RWPE1 (cell line): ENCODE results near the gene RPN2.

Experiments
- CTCF ChIA-PET: fragments of 350-600 bp; sonication (Branson Sonifier 250); formaldehyde crosslinking; extraction: SDS; loops from one replicate; lab custom pipeline; 2021; lab: Yijun Ruan, JAX
- POLR2A ChIA-PET: fragments of 400-600 bp; formaldehyde crosslinking; extraction: SDS; loops from one replicate; lab custom pipeline; 2020; ENCODE audit warnings: antibody characterized with exemption; ENCODE audit not compliant: low non-redundant PET; lab: Yijun Ruan, JAX
- DNase-seq: peaks from one replicate; pipeline ENCODE4 v3.0.0; 2012; ENCODE audit warnings: low spot score
- H3K27ac ChIP-seq: fragments of 450-650 bp; 2 replicates; pipeline ENCODE4 v1.5.1; 2017
- TF ChIP-seq, protein P1 (sequence below): fragments of 450-650 bp; conservative IDR thresholded peaks from 2 replicates; pipeline ENCODE4 v1.5.1; 2017; ENCODE audit warnings: low read depth, mild to moderate bottlenecking

Gene RPN2

DNA sequence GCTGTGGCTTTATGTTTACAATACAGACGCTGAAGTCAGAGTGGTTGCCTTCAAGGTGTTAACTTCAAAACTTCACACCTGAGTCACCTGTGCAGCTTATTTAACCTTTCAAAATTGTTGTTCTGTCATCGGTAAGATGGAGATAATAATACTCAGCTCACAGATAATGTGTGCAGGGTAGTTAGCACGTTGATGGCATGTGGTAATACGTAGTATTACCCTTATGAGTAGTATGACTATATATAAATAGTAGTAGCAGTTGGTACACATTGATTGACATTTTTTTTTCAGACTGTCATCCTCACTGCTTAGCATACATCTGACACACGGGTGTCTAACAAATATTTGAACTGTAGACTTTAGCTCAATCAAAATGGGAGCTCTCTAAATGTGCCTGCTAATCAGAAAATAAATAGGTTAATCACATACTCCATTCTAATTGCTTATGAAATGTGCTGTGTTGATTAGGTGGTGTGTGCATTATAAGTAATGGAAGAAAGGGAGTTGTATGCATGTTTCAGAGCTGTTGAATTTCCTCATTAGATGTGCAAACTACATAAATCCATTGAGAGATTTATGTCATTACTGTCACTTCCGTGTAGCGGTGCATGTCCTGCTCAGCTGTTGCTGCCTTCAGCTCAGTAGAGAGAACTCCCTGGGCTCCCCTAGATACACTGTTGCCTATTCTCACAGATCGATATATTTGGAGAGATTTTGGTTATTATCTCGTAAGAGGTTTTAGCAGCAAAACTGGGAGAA is 11.4 kb downstream of the RPN2 start:
- POLR2A ChIA-PET, result interaction anchor here (0.5 kb wide), 1 partner anchor 1219 kb away, joined by 4 read pairs; no protein-coding TSS in a partner anchor

GRCh38 chr20:37192137-37192854 is 13.2 kb downstream of the RPN2 start:
- H3K27ac ChIP-seq, result no peak overlapping the region
- DNase-seq, result peak; percentile 93
- TF ChIP-seq, protein P1, sequence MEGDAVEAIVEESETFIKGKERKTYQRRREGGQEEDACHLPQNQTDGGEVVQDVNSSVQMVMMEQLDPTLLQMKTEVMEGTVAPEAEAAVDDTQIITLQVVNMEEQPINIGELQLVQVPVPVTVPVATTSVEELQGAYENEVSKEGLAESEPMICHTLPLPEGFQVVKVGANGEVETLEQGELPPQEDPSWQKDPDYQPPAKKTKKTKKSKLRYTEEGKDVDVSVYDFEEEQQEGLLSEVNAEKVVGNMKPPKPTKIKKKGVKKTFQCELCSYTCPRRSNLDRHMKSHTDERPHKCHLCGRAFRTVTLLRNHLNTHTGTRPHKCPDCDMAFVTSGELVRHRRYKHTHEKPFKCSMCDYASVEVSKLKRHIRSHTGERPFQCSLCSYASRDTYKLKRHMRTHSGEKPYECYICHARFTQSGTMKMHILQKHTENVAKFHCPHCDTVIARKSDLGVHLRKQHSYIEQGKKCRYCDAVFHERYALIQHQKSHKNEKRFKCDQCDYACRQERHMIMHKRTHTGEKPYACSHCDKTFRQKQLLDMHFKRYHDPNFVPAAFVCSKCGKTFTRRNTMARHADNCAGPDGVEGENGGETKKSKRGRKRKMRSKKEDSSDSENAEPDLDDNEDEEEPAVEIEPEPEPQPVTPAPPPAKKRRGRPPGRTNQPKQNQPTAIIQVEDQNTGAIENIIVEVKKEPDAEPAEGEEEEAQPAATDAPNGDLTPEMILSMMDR, result peak; percentile 100
- ChIA-PET POLR2A (interaction anchor here (0.9 kb wide), 1 partner anchor 14 kb away, joined by 3 read pairs; no protein-coding TSS in a partner anchor), CTCF (interaction anchor here (0.5 to 1.9 kb wide), 24 partner anchors 8 to 1188 kb away, joined by 3 to 15 read pairs (median 4); partner anchors contain the start of genes MROH8 and RPN2)

More for the DNA sequence above, 11.4 kb downstream of the RPN2 start:
- no peak overlapping the region for H3K27ac ChIP-seq
- CTCF ChIA-PET, result interaction anchor here (0.6 to 1.6 kb wide), 4 partner anchors 8 to 1166 kb away, joined by 3 to 12 read pairs (median 3); no protein-coding TSS in a partner anchor
- DNase-seq, result no peak
- TF ChIP-seq, protein P1, result no peak

GRCh38 chr20:37193226-37193625 is 14.1 kb downstream of the RPN2 start:
- DNase-seq, result no peak
- no peak overlapping the region for H3K27ac ChIP-seq
- ChIA-PET CTCF (interaction anchor here (0.5 to 1.2 kb wide), 3 partner anchors 14 to 523 kb away, joined by 3 to 8 read pairs (median 4); partner anchors contain the start of genes MROH8 and RPN2), POLR2A (interaction anchor here (0.6 kb wide), 1 partner anchor 334 kb away, joined by 3 read pairs; no protein-coding TSS in a partner anchor)
- TF ChIP-seq, protein P1, result no peak

GRCh38 chr20:37193821-37194220 is 14.7 kb downstream of the RPN2 start:
- TF ChIP-seq, protein P1, result no peak
- ChIA-PET POLR2A (interaction anchor here (0.6 kb wide), 1 partner anchor 334 kb away, joined by 3 read pairs; no protein-coding TSS in a partner anchor), CTCF (interaction anchor here (0.6 to 1.2 kb wide), 2 partner anchors 15 to 523 kb away, joined by 4 to 8 read pairs; partner anchors contain the start of genes MROH8 and RPN2)
- peak overlapping the region; percentile 50 for H3K27ac ChIP-seq
- no peak for DNase-seq

DNA sequence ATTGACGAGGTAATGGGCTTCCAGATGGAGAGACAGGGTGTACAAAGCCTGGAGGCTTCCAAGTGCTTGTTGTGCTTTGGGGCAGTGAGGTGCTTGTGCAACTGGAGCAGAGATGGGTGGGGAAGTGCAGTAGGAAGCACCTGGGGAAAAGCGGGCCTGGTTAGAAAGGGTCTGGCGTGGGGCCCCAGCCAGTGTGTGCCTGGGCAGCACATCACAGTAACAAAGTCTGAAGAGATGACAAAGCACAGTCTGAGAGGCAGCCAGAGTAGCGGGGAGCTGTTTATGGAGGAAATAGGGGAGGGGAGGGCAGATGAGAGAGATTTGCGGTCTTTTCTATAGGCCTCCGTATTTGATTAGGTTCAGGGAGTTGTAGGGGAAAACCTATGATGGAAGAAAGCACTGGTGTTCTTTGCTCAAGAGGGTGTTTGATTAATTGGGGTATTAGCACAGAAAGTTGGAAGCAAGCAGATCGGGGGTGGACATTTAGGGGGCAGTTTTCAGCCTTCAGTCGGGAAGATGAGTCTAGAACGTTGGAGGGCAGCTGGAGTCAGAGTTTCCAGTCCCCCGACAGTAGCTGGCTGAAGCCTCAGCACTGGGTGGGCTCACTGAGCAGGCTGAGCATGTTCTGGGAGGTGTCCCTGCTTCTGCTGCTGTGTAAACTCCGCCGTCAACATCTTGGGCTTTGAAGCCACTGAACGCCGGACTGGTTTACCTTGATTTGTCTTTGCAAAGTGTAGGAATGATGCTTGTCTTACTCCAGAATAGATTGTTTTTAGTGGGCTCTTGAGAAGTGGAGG is 15.7 kb downstream of the RPN2 start:
- ChIA-PET POLR2A (no interaction called here), CTCF (interaction anchor here (0.6 to 2.4 kb wide), 18 partner anchors 10 to 339 kb away, joined by 3 to 18 read pairs (median 4); partner anchors contain the start of genes MROH8, RBL1, RPN2 and SRC)
- TF ChIP-seq, protein P1, result no peak
- H3K27ac ChIP-seq, result peak overlapping the region; percentile 50
- DNase-seq, result no peak
